Activated T-helper 2 cell treated with anti-CD3 and anti-CD28 coated beads, Interferon-gamma antibody, Interleukin-2, Interleukin-4, amounts not matched to agents 10 μg/mL and 5 μg/mL and 100 μg/mL, durations not matched to agents 14 hours and 24 hours and 36 hours (primary cell): Measurements from ENCODE around the gene HARBI1. TPM values are rescaled to one million over a fixed set of nuclear protein-coding genes. Genes with fewer than 3 reads are reported as not detected.

ENCODE experiments used
- DNase-seq: peaks from one replicate; pipeline ENCODE4 v3.0.0; 2021; ENCODE audit warnings: low spot score
- H3K27ac Mint-ChIP-seq: one replicate; pipeline ENCODE4 v1.8.0; 2021; ENCODE audit warnings: mixed read lengths
- H3K27me3 Mint-ChIP-seq: one replicate; pipeline ENCODE4 v1.8.0; 2021; ENCODE audit warnings: low read depth, mixed read lengths
- H3K36me3 Mint-ChIP-seq: one replicate; pipeline ENCODE4 v1.8.0; 2021; ENCODE audit warnings: low read depth, mixed read lengths
- H3K4me1 Mint-ChIP-seq: one replicate; pipeline ENCODE4 v1.8.0; 2021; ENCODE audit warnings: low read depth, mixed read lengths
- H3K4me3 Mint-ChIP-seq: one replicate; pipeline ENCODE4 v1.8.0; 2021; ENCODE audit warnings: low read depth, mild to moderate bottlenecking, moderate library complexity, mixed read lengths
- H3K9me3 Mint-ChIP-seq: one replicate; pipeline ENCODE4 v1.8.0; 2021; ENCODE audit warnings: mixed read lengths
- intact Hi-C: fragments of 100-400 bp; cut with micrococcal nuclease; formaldehyde crosslinking; loops from one replicate; pipeline ENCODE4 v1.15.1; 2023
- total RNA-seq: library from RNA; stranded (reverse); gene quantifications from 2 replicates; pipeline ENCODE4 v1.2.3, GENCODE V29; 2022

HARBI1 gene
- total RNA-seq, 1 donor from 2014 or later = 4.7 TPM

- Mint-ChIP-seq H3K9me3 (no peaks in the 10 kb centered on the region), H3K4me1 (peaks cover 45% of the 10 kb centered on the region), H3K27ac (no peak overlapping the region), H3K36me3 (peaks cover 10% of the 10 kb centered on the region), H3K27me3 (no peaks in the 10 kb centered on the region), H3K4me3 (no peak overlapping the region)
- intact Hi-C loops = no loop called here
- no peak for DNase-seq
Measured at GRCh38 chr11:46553814-46554212, 63.2 kb downstream of the HARBI1 start.

Other genes with a start within 250 kb of the HARBI1 start
- gene MDK, start 235.6 kb downstream of the HARBI1 start, total RNA-seq = 2.8 and 4.5 TPM in 2 replicates
- gene CHRM4, start 225.5 kb downstream of the HARBI1 start, total RNA-seq = 0.11 and 0.23 TPM in 2 replicates
- gene AMBRA1, start 23.2 kb downstream of the HARBI1 start, total RNA-seq = 31.5 and 32.7 TPM in 2 replicates
- 58.0 and 58.1 TPM in 2 replicates for gene ATG13, start 326 bp upstream of the HARBI1 start, total RNA-seq
- 58.8 and 66.8 TPM in 2 replicates for gene ARHGAP1, start 83.4 kb upstream of the HARBI1 start, total RNA-seq
- gene ZNF408, start 83.8 kb upstream of the HARBI1 start, total RNA-seq = 10.2 and 12.2 TPM in 2 replicates
- gene F2, start 102.0 kb upstream of the HARBI1 start, total RNA-seq = 0.11 TPM in 1 of 2 replicates, not detected in the other
- 127 and 136 TPM in 2 replicates for gene CKAP5, start 229.1 kb upstream of the HARBI1 start, total RNA-seq